AG04449 (cell line): Measurements from ENCODE around the gene CACNA1C.

Source experiments
- CTCF ChIA-PET: fragments of 350-600 bp; formaldehyde crosslinking; extraction: SDS; loops from one replicate; lab custom pipeline; 2021; ENCODE audit warnings: antibody characterized with exemption; lab: Yijun Ruan, JAX
- POLR2A ChIA-PET: fragments of 400-600, 350-600 bp; formaldehyde crosslinking; extraction: SDS; loops from one replicate; lab custom pipeline; 2020; ENCODE audit warnings: antibody characterized with exemption, inconsistent platforms; lab: Yijun Ruan, JAX
- DNase-seq: peaks from one replicate; pipeline ENCODE4 v3.0.0-alpha.2; 2010; ENCODE audit warnings: low read depth, low spot score
- H3K4me3 ChIP-seq: 2 replicates; pipeline ENCODE4 v1.5.1; 2011; ENCODE audit warnings: low read depth, mild to moderate bottlenecking, control low read depth, low read length
- CTCF ChIP-seq: IDR thresholded peaks from one replicate; pipeline ENCODE4 v1.5.1; 2011; ENCODE audit warnings: mild to moderate bottlenecking, moderate library complexity, low read length, control low read depth, inconsistent platforms; ENCODE audit not compliant: insufficient read depth; ENCODE audit errors: missing control alignments

Gene CACNA1C

GRCh38 chr12:2011643-2012607 lies 40.9 kb upstream of the CACNA1C start:
- CTCF ChIA-PET, result interaction anchor here (1.1 to 2.2 kb wide), 2 partner anchors 23 to 277 kb away, joined by 3 to 9 read pairs; no protein-coding TSS in a partner anchor

GRCh38 chr12:2013086-2013485 lies 39.7 kb upstream of the CACNA1C start:
- TF ChIP-seq CTCF, result no peak
- POLR2A ChIA-PET, result no interaction called here
- CTCF ChIA-PET, result interaction anchor here (1.1 to 2.2 kb wide), 2 partner anchors 20 to 22 kb away, joined by 4 to 9 read pairs; no protein-coding TSS in a partner anchor
- no peak for DNase-seq
- no peak overlapping the region for H3K4me3 ChIP-seq

More at GRCh38 chr12:2011643-2012607, 40.9 kb upstream of the CACNA1C start:
- DNase-seq, result no peak
- no peak overlapping the region for H3K4me3 ChIP-seq
- POLR2A ChIA-PET, result no interaction called here
- TF ChIP-seq CTCF, result no peak

- CTCF ChIA-PET, result interaction anchor here (1.1 to 2.2 kb wide), 2 partner anchors 20 to 21 kb away, joined by 4 to 9 read pairs; no protein-coding TSS in a partner anchor
- TF ChIP-seq CTCF, result no peak
Observed at GRCh38 chr12:2013527-2014223, 39.1 kb upstream of the CACNA1C start.

GRCh38 chr12:2014231-2014630 lies 38.6 kb upstream of the CACNA1C start:
- DNase-seq, result no peak
- CTCF ChIA-PET, result interaction anchor here (7.4 kb wide), 1 partner anchor 20 kb away, joined by 50 read pairs; no protein-coding TSS in a partner anchor
- TF ChIP-seq CTCF, result no peak
- POLR2A ChIA-PET, result interaction anchor here (0.6 kb wide), 1 partner anchor 1065 kb away, joined by 3 read pairs; no protein-coding TSS in a partner anchor
- H3K4me3 ChIP-seq, result no peak overlapping the region

More at GRCh38 chr12:2013527-2014223, 39.1 kb upstream of the CACNA1C start:
- POLR2A ChIA-PET, result no interaction called here
- no peak overlapping the region for H3K4me3 ChIP-seq
- DNase-seq, result no peak

GRCh38 chr12:2016862-2017545 lies 35.8 kb upstream of the CACNA1C start:
- no peak for TF ChIP-seq CTCF
- ChIA-PET CTCF (interaction anchor here (0.7 to 7.4 kb wide), 4 partner anchors 12 to 21 kb away, joined by 3 to 50 read pairs (median 5); no protein-coding TSS in a partner anchor), POLR2A (no interaction called here)
- no peak overlapping the region for H3K4me3 ChIP-seq
- no peak for DNase-seq
